Measurements from ENCODE around the gene MLX. TPM values are rescaled to one million over a fixed set of nuclear protein-coding genes. Genes with fewer than 3 reads are reported as not detected.
A peak's percentile ranks its signal among the peaks of the same experiment; 100 is the strongest.
"Not testable (repeated sequence)": the region's sequence is repeated elsewhere in the genome, so short reads cannot be mapped to it uniquely, and the experiment has no call there.

Gene MLX
- total RNA-seq, 1 experiment from 2014 or later: 50.9 TPM

- DNase-seq (ENCODE audit: low read depth): peak; percentile 93
These were observed 51.7 kb downstream of the MLX start for GRCh38 chr17:42618442-42619150.

- not testable (repeated sequence) for DNase-seq (ENCODE audit: low read depth)
These were observed 55.1 kb downstream of the MLX start for GRCh38 chr17:42621987-42622386.

Other genes with a start within 250 kb of the MLX start
- 52.9 and 60.3 TPM in 2 replicates for gene STAT3, start 178.7 kb upstream of the MLX start, total RNA-seq (2014; rRNA removed)
- gene CAVIN1, start 143.8 kb upstream of the MLX start, total RNA-seq (2014; rRNA removed): 308 and 325 TPM in 2 replicates
- gene ATP6V0A1, start 108.2 kb upstream of the MLX start, total RNA-seq (2014; rRNA removed): 38.2 and 43.8 TPM in 2 replicates
- gene NAGLU, start 30.9 kb upstream of the MLX start, total RNA-seq (2014; rRNA removed): 94.8 and 97.0 TPM in 2 replicates
- 0.26 and 0.34 TPM in 2 replicates for gene HSD17B1, start 14.2 kb upstream of the MLX start, total RNA-seq (2014; rRNA removed)
- 25.8 and 31.7 TPM in 2 replicates for gene COASY, start 5.0 kb upstream of the MLX start, total RNA-seq (2014; rRNA removed)
- gene PSMC3IP, start 10.6 kb downstream of the MLX start, total RNA-seq (2014; rRNA removed): 23.2 and 32.4 TPM in 2 replicates
- gene RETREG3, start 42.3 kb downstream of the MLX start, total RNA-seq (2014; rRNA removed): 33.2 and 35.5 TPM in 2 replicates
- gene TUBG1, start 42.6 kb downstream of the MLX start, total RNA-seq (2014; rRNA removed): 144 and 154 TPM in 2 replicates
- gene TUBG2, start 92.2 kb downstream of the MLX start, total RNA-seq (2014; rRNA removed): 30.7 and 35.4 TPM in 2 replicates
- 18.7 and 20.4 TPM in 2 replicates for gene PLEKHH3, start 109.9 kb downstream of the MLX start, total RNA-seq (2014; rRNA removed)
- 0.58 and 1.0 TPM in 2 replicates for gene CCR10, start 114.7 kb downstream of the MLX start, total RNA-seq (2014; rRNA removed)
- gene CNTNAP1, start 115.4 kb downstream of the MLX start, total RNA-seq (2014; rRNA removed): 7.1 and 9.0 TPM in 2 replicates
- 13.3 and 16.2 TPM in 2 replicates for gene EZH1, start 177.9 kb downstream of the MLX start, total RNA-seq (2014; rRNA removed)
- 0.26 and 0.92 TPM in 2 replicates for gene RAMP2, start 194.1 kb downstream of the MLX start, total RNA-seq (2014; rRNA removed)
- gene VPS25, start 206.3 kb downstream of the MLX start, total RNA-seq (2014; rRNA removed): 67.5 and 71.0 TPM in 2 replicates
- gene WNK4, start 213.5 kb downstream of the MLX start, total RNA-seq (2014; rRNA removed): not detected in 2 replicates
- gene COA3, start 231.6 kb downstream of the MLX start, total RNA-seq (2014; rRNA removed): 77.6 and 84.1 TPM in 2 replicates
- 0.13 TPM in 1 of 2 replicates, not detected in the other for gene CNTD1, start 231.8 kb downstream of the MLX start, total RNA-seq (2014; rRNA removed)